HG03108 (cell line): ENCODE data around the gene TCERG1L.
"Not testable (repeated sequence)": the region's sequence is repeated elsewhere in the genome, so short reads cannot be mapped to it uniquely, and the experiment has no call there.

Experiments used
- ATAC-seq: cut with Tn5 transposase; IDR thresholded peaks from one replicate; pipeline ENCODE4 v1.9.1; 2021; ENCODE audit warnings: moderate library complexity; ENCODE audit not compliant: unreplicated experiment

TCERG1L gene

GRCh38 chr10:131174211-131174565, 137.3 kb downstream of the TCERG1L start:
- no peak for ATAC-seq

- ATAC-seq = no peak
Observed at GRCh38 chr10:131173484-131174210, 137.9 kb downstream of the TCERG1L start.

GRCh38 chr10:131172433-131172832, 139.1 kb downstream of the TCERG1L start:
- no peak for ATAC-seq

GRCh38 chr10:131169146-131169545, 142.4 kb downstream of the TCERG1L start:
- ATAC-seq = no peak

GRCh38 chr10:131168238-131168875, 143.2 kb downstream of the TCERG1L start:
- ATAC-seq = no peak

GRCh38 chr10:131167036-131167860, 144.3 kb downstream of the TCERG1L start:
- no peak for ATAC-seq

- ATAC-seq = no peak
Observed at GRCh38 chr10:131166486-131166885, 145.0 kb downstream of the TCERG1L start.

- no peak for ATAC-seq
Observed at GRCh38 chr10:131165092-131165491, 146.4 kb downstream of the TCERG1L start.

- ATAC-seq = no peak
Observed at GRCh38 chr10:131162866-131163843, 148.4 kb downstream of the TCERG1L start.

- no peak for ATAC-seq
Observed at GRCh38 chr10:131162211-131162610, 149.3 kb downstream of the TCERG1L start.

GRCh38 chr10:131161087-131161486, 150.4 kb downstream of the TCERG1L start:
- no peak for ATAC-seq

- ATAC-seq = no peak
Observed at GRCh38 chr10:131160219-131160875, 151.2 kb downstream of the TCERG1L start.

- ATAC-seq = no peak
Observed at GRCh38 chr10:131159771-131160170, 151.8 kb downstream of the TCERG1L start.

GRCh38 chr10:131158695-131159094, 152.8 kb downstream of the TCERG1L start:
- no peak for ATAC-seq

GRCh38 chr10:131157899-131158298, 153.6 kb downstream of the TCERG1L start:
- no peak for ATAC-seq

- ATAC-seq = no peak
Observed at GRCh38 chr10:131155876-131156230, 155.7 kb downstream of the TCERG1L start.

- ATAC-seq = no peak
Observed at GRCh38 chr10:131155218-131155875, 156.2 kb downstream of the TCERG1L start.

- no peak for ATAC-seq
Observed at GRCh38 chr10:131154306-131155025, 157.1 kb downstream of the TCERG1L start.

- not testable (repeated sequence) for ATAC-seq
Observed at GRCh38 chr10:131152456-131152855, 159.1 kb downstream of the TCERG1L start.
